ENCODE measurements around the gene PPP4R3A. TPM values are rescaled to one million over a fixed set of nuclear protein-coding genes. Genes with fewer than 3 reads are reported as not detected.

Gene PPP4R3A
- total and polyA plus RNA-seq, 10 of the 15 experiments (the other 5 are each of a cell fraction or from before 2014, with no cell fraction given): 19.4 to 97.8 (median 62.9) TPM

GRCh38 chr14:91419044-91419397, 91.1 kb downstream of the PPP4R3A start (continued):
- TF ChIP-seq KLF5 (IDR thresholded peaks at IDR 0.05; ENCODE audit: partially characterized antibody) (no peak), ZNF687 (IDR thresholded peaks at IDR 0.05) (no peak), ZBED1 (IDR thresholded peaks at IDR 0.05; ENCODE audit: borderline replicate concordance) (no peak), PAX5 (IDR thresholded peaks at IDR 0.05; ENCODE audit: borderline replicate concordance, low read depth, low read length) (no peak; the same call in 1 of the 2 replicates), CBX5 (IDR thresholded peaks at IDR 0.05; ENCODE audit: low read depth) (no peak), NFYB (IDR thresholded peaks at IDR 0.05; ENCODE audit: insufficient read depth, low read depth, low read length) (no peak), SKIL (IDR thresholded peaks at IDR 0.05; ENCODE audit: low read depth, poor library complexity, severe bottlenecking) (peak; percentile 67), IKZF1 (conservative IDR thresholded peaks at IDR 0.05) (peak; percentile 26; the same call in 1 of the 2 replicates), POLR2AphosphoS2 (IDR thresholded peaks at IDR 0.05; ENCODE audit: low read depth, low read length) (no peak), ZNF24 (IDR thresholded peaks at IDR 0.05) (no peak), CUX1 (IDR thresholded peaks at IDR 0.05; ENCODE audit: insufficient replicate concordance, low read depth, low read length) (no peak), RAD51 (IDR thresholded peaks at IDR 0.05) (no peak), NR2C2 (IDR thresholded peaks at IDR 0.05; ENCODE audit: borderline replicate concordance, control insufficient read depth, insufficient read length, low read depth) (no peak), TCF12 (IDR thresholded peaks at IDR 0.05; ENCODE audit: low read depth, low read length) (no peak)
- TF ChIP-seq, protein P1, sequence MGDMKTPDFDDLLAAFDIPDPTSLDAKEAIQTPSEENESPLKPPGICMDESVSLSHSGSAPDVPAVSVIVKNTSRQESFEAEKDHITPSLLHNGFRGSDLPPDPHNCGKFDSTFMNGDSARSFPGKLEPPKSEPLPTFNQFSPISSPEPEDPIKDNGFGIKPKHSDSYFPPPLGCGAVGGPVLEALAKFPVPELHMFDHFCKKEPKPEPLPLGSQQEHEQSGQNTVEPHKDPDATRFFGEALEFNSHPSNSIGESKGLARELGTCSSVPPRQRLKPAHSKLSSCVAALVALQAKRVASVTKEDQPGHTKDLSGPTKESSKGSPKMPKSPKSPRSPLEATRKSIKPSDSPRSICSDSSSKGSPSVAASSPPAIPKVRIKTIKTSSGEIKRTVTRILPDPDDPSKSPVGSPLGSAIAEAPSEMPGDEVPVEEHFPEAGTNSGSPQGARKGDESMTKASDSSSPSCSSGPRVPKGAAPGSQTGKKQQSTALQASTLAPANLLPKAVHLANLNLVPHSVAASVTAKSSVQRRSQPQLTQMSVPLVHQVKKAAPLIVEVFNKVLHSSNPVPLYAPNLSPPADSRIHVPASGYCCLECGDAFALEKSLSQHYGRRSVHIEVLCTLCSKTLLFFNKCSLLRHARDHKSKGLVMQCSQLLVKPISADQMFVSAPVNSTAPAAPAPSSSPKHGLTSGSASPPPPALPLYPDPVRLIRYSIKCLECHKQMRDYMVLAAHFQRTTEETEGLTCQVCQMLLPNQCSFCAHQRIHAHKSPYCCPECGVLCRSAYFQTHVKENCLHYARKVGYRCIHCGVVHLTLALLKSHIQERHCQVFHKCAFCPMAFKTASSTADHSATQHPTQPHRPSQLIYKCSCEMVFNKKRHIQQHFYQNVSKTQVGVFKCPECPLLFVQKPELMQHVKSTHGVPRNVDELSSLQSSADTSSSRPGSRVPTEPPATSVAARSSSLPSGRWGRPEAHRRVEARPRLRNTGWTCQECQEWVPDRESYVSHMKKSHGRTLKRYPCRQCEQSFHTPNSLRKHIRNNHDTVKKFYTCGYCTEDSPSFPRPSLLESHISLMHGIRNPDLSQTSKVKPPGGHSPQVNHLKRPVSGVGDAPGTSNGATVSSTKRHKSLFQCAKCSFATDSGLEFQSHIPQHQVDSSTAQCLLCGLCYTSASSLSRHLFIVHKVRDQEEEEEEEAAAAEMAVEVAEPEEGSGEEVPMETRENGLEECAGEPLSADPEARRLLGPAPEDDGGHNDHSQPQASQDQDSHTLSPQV (IDR thresholded peaks at IDR 0.05): no peak

All from GM12878 (cell line).